DOHH2 (cell line): ENCODE results near the gene CDH4.

Experiments used
- EZH2phosphoT487 ChIP-seq: fragments of 200-600 bp; sonication (generic); IDR thresholded peaks from 2 replicates; pipeline ENCODE4 v1.6.1; 2017; ENCODE audit warnings: borderline replicate concordance, mild to moderate bottlenecking, antibody characterized with exemption, low read length, moderate library complexity, mixed read lengths
- TF ChIP-seq, protein P1 (sequence below): fragments of 200-600 bp; sonication (generic); IDR thresholded peaks from one replicate; pipeline ENCODE4 v1.5.1; 2014; ENCODE audit warnings: antibody characterized with exemption, mild to moderate bottlenecking, low read depth, low read length; ENCODE audit not compliant: poor library complexity, severe bottlenecking

DNA sequence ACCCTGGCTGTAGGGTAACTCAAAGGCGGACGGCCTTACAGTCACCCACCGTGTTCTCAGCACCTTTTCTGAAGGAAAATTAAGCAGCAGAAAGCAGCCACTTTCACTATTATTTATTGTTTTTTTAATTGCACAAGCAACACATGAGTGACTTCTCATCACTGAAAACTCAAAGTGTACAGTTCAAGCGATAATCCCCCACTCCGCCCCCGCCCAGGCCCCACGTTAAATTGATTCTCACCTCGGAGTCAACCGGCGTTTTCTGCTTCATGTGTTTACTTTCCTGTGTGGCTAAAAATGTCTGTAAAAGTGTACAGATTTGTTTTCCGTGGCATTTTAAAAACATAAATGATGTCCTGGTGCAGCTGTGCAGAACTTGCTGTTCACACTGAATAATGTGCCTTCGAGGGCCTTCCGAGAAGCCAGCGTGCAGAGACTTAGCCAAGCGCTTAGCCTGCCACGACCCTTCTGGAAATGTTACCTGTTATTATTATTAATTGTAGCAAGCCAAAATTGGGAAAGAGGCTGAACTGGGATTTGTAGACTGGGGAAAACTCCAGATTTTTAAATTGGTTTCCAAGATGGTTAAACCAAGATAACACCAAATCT, 335.7 kb downstream of the CDH4 start:
- TF ChIP-seq, protein P1, sequence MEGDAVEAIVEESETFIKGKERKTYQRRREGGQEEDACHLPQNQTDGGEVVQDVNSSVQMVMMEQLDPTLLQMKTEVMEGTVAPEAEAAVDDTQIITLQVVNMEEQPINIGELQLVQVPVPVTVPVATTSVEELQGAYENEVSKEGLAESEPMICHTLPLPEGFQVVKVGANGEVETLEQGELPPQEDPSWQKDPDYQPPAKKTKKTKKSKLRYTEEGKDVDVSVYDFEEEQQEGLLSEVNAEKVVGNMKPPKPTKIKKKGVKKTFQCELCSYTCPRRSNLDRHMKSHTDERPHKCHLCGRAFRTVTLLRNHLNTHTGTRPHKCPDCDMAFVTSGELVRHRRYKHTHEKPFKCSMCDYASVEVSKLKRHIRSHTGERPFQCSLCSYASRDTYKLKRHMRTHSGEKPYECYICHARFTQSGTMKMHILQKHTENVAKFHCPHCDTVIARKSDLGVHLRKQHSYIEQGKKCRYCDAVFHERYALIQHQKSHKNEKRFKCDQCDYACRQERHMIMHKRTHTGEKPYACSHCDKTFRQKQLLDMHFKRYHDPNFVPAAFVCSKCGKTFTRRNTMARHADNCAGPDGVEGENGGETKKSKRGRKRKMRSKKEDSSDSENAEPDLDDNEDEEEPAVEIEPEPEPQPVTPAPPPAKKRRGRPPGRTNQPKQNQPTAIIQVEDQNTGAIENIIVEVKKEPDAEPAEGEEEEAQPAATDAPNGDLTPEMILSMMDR: no peak
- TF ChIP-seq EZH2phosphoT487: no peak
